Keratinocyte (primary cell): ENCODE data around the gene RHOG. TPM values are rescaled to one million over a fixed set of nuclear protein-coding genes. Genes with fewer than 3 reads are reported as not detected.

Source experiments
- DNase-seq: peaks from one replicate; pipeline ENCODE4 v3.0.0-alpha.2; 2011; ENCODE audit warnings: low read depth, missing footprints, low spot score
- FAIRE-seq: peaks from 2 replicates; lab custom pipeline; 2011; peaks lifted over from hg19 to GRCh38; lab: Jason Lieb, UNC
- H2AFZ ChIP-seq: 2 replicates; pipeline ENCODE4 v1.6.0; 2012; ENCODE audit warnings: low read length, control low read depth, inconsistent platforms; ENCODE audit not compliant: control insufficient read depth
- H3K27ac ChIP-seq: 2 replicates; pipeline ENCODE4 v1.5.1; 2011; ENCODE audit warnings: low read length; ENCODE audit not compliant: control insufficient read depth, insufficient read depth
- H3K27me3 ChIP-seq: 3 replicates; pipeline ENCODE4 v1.6.0; 2011; ENCODE audit warnings: low read length; ENCODE audit not compliant: control insufficient read depth, insufficient read depth; ENCODE audit errors: extremely low read depth
- H3K36me3 ChIP-seq, 2 experiments: 2 replicates in 1 of 2; 3 replicates in 1 of 2; pipeline ENCODE4 v1.5.1; 2011; ENCODE audit warnings: low read length in 2 of 2, mild to moderate bottlenecking in 1 of 2; ENCODE audit not compliant: control insufficient read depth in 2 of 2, insufficient read depth in 2 of 2; ENCODE audit errors: extremely low read depth in 1 of 2
- H3K4me1 ChIP-seq: 3 replicates; pipeline ENCODE4 v1.5.1; 2011; ENCODE audit warnings: low read length; ENCODE audit not compliant: control insufficient read depth, insufficient read depth; ENCODE audit errors: extremely low read depth
- H3K4me2 ChIP-seq: 3 replicates; pipeline ENCODE4 v1.6.0; 2011; ENCODE audit warnings: low read depth, low read length; ENCODE audit not compliant: control insufficient read depth, insufficient read depth; ENCODE audit errors: extremely low read depth
- H3K4me3 ChIP-seq, 3 experiments: fragments of 200-600 bp in 1 of 3; sonication (generic) in 1 of 3; 2 replicates in 2 of 3; 3 replicates in 1 of 3; pipeline ENCODE4 v1.5.1; 2011 to 2016; ENCODE audit warnings: low read length in 3 of 3, mild to moderate bottlenecking in 3 of 3, control low read depth in 2 of 3, inconsistent platforms in 1 of 3, low read depth in 1 of 3, mixed read lengths in 1 of 3, mixed run types in 1 of 3, moderate library complexity in 1 of 3; ENCODE audit not compliant: control insufficient read depth in 2 of 3, insufficient read depth in 2 of 3; ENCODE audit errors: extremely low read depth in 1 of 3
- H3K79me2 ChIP-seq: 2 replicates; pipeline ENCODE4 v1.6.0; 2012; ENCODE audit warnings: low read length; ENCODE audit not compliant: control insufficient read depth, insufficient read depth
- H3K9ac ChIP-seq: 3 replicates; pipeline ENCODE4 v1.6.0; 2011; ENCODE audit warnings: low read length; ENCODE audit not compliant: control insufficient read depth, insufficient read depth; ENCODE audit errors: extremely low read depth
- H3K9me1 ChIP-seq: 3 replicates; pipeline ENCODE4 v1.6.0; 2011; ENCODE audit warnings: low read length; ENCODE audit not compliant: control insufficient read depth, insufficient read depth; ENCODE audit errors: extremely low read depth
- H3K9me3 ChIP-seq: 2 replicates; pipeline ENCODE4 v1.5.1; 2012; ENCODE audit warnings: low read depth, low read length; ENCODE audit not compliant: control insufficient read depth
- H4K20me1 ChIP-seq: 3 replicates; pipeline ENCODE4 v1.6.0; 2011; ENCODE audit warnings: low read length; ENCODE audit not compliant: control insufficient read depth, insufficient read depth; ENCODE audit errors: extremely low read depth
- CTCF ChIP-seq, 3 experiments: IDR thresholded peaks in 1 of 3; conservative IDR thresholded peaks in 1 of 3; optimal IDR thresholded peaks in 1 of 3; 2 replicates in 2 of 3; 3 replicates in 1 of 3; pipeline versions ENCODE3 to v1.5.1; 2011; ENCODE audit warnings: low read length in 3 of 3, mild to moderate bottlenecking in 3 of 3, moderate library complexity in 2 of 3, control low read depth in 1 of 3, inconsistent platforms in 1 of 3; ENCODE audit not compliant: insufficient read depth in 2 of 3; ENCODE audit errors: extremely low read depth in 1 of 3
- EZH2 ChIP-seq: IDR thresholded peaks from one replicate; pipeline ENCODE4 v1.6.1; 2012; ENCODE audit warnings: inconsistent platforms, mild to moderate bottlenecking, low read length, moderate library complexity
- dilution Hi-C: fragments of 300-500 bp; cut with MboI; formaldehyde crosslinking; loops from one replicate; pipeline ENCODE4 v1.7.0; 2020; ENCODE audit warnings: low sequenced_read_pairs; ENCODE audit not compliant: extremely low pct_ligation_motif_present
- polyA plus RNA-seq, 5 experiments: library from polyadenylated mRNA; depleted of rRNA in 3 of 5; stranded (reverse) in 3 of 5; stranded (forward) in 1 of 5; unstranded in 1 of 5; fragments of >200 nt; gene quantifications; 1 replicate in 1 of 5; 2 replicates in 3 of 5; 3 replicates in 1 of 5; pipeline versions ENCODE4 v1.2.1 to v1.2.3, GENCODE V29; 2011 to 2012; ENCODE audit warnings: missing spikeins in 2 of 5, low read depth in 1 of 5, low replicate concordance in 1 of 5

RHOG gene
- polyA plus RNA-seq, 1 donor (not counting 4 experiments of a cell fraction or from before 2014, with no cell fraction given), result 39.8 TPM

GRCh38 chr11:3866836-3867208 is 26.1 kb upstream of the RHOG start:
- H3K9me1 ChIP-seq, result no peaks in the 10 kb centered on the region
- no peaks in the 10 kb centered on the region for H4K20me1 ChIP-seq
- no peaks in the 10 kb centered on the region for H3K9me3 ChIP-seq
- peaks cover 34% of the 10 kb centered on the region for H3K4me1 ChIP-seq
- dilution Hi-C loops, result loop anchor here (25.0 kb wide), 1 partner anchor 195 kb away; no protein-coding TSS in a partner anchor
- H2AFZ ChIP-seq, result no peak overlapping the region
- H3K27me3 ChIP-seq, result no peaks in the 10 kb centered on the region
- no peak for DNase-seq
- H3K36me3 ChIP-seq, result peaks cover 1 to 2% of the 10 kb centered on the region in 2 experiments
- H3K27ac ChIP-seq, result no peak overlapping the region
- no peak for TF ChIP-seq EZH2
- TF ChIP-seq CTCF (optimal IDR thresholded peaks at IDR 0.05 in 1 of 3, IDR thresholded peaks at IDR 0.05 in 1 of 3, conservative IDR thresholded peaks at IDR 0.05 in 1 of 3; ENCODE audit: extremely low read depth in 1 of 3, insufficient read depth in 2 of 3, low read length in 3 of 3), result no peak
- H3K4me3 ChIP-seq, result no peak overlapping the region
- FAIRE-seq, result no peak
- no peak overlapping the region for H3K4me2 ChIP-seq
- H3K79me2 ChIP-seq, result peaks cover 81% of the 10 kb centered on the region
- H3K9ac ChIP-seq, result no peak overlapping the region

DNA sequence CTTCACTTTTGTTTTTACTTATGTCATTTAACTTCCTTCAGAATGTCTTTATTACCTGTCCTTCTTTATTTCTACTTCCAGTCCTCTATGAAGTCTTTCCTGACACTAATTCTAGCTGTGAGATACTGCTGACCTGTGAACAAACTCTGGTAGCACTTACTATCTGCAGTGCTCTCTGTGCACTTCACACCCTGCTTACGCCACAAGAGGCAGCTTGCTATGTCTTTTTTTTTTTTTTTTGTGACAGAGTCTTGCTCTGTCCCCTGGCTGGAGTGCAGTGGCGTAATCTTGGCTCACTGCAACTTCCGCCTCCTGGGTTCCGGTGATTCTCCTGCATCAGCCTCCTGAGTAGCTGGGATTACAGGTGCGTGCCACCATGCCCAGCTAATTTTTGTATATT is 25.4 kb upstream of the RHOG start:
- H3K9me3 ChIP-seq, result no peaks in the 10 kb centered on the region
- peaks cover 34% of the 10 kb centered on the region for H3K4me1 ChIP-seq
- peaks cover 1 to 2% of the 10 kb centered on the region in 2 experiments for H3K36me3 ChIP-seq
- DNase-seq (no peak), FAIRE-seq (no peak)
- H3K9ac ChIP-seq, result no peak overlapping the region
- H3K4me2 ChIP-seq, result peak overlapping the region; percentile 62
- no peaks in the 10 kb centered on the region for H3K27me3 ChIP-seq
- peak overlapping the region in 2 of 3 experiments; percentile 0 to 11 for H3K4me3 ChIP-seq
- TF ChIP-seq EZH2, result no peak
- no peak for TF ChIP-seq CTCF (optimal IDR thresholded peaks at IDR 0.05 in 1 of 3, IDR thresholded peaks at IDR 0.05 in 1 of 3, conservative IDR thresholded peaks at IDR 0.05 in 1 of 3; ENCODE audit: extremely low read depth in 1 of 3, insufficient read depth in 2 of 3, low read length in 3 of 3)
- dilution Hi-C loops, result loop anchor here (25.0 kb wide), 1 partner anchor 196 kb away; no protein-coding TSS in a partner anchor
- no peaks in the 10 kb centered on the region for H4K20me1 ChIP-seq
- no peak overlapping the region for H2AFZ ChIP-seq
- peak overlapping the region; percentile 16 for H3K27ac ChIP-seq
- peaks cover 80% of the 10 kb centered on the region for H3K79me2 ChIP-seq
- no peaks in the 10 kb centered on the region for H3K9me1 ChIP-seq
